Rectal smooth muscle tissue (tissue), 1 donor: Measurements from ENCODE around the gene CCDC188.

Experiments
- H3K27ac ChIP-seq: one replicate; pipeline ENCODE4 v1.7.0; 2013; ENCODE audit warnings: low read depth, low read length, inconsistent platforms
- H3K27me3 ChIP-seq: one replicate; pipeline ENCODE4 v1.7.0; 2013; ENCODE audit warnings: low read length; ENCODE audit not compliant: control insufficient read depth, insufficient read depth
- H3K36me3 ChIP-seq: one replicate; pipeline ENCODE4 v1.7.0; 2013; ENCODE audit warnings: low read length; ENCODE audit not compliant: control insufficient read depth, insufficient read depth
- H3K4me1 ChIP-seq: one replicate; pipeline ENCODE4 v1.7.0; 2013; ENCODE audit warnings: low read length; ENCODE audit not compliant: control insufficient read depth, insufficient read depth
- H3K4me3 ChIP-seq: one replicate; pipeline ENCODE4 v1.7.0; 2013; ENCODE audit warnings: low read length
- H3K9ac ChIP-seq: one replicate; pipeline ENCODE4 v1.7.0; 2013; ENCODE audit warnings: low read length

Gene CCDC188

GRCh38 chr22:20191803-20192202 is 40.9 kb upstream of the CCDC188 start:
- Histone ChIP-seq H3K9ac (no peak overlapping the region), H3K4me3 (no peak overlapping the region), H3K36me3 (no peaks in the 10 kb centered on the region), H3K27me3 (no peaks in the 10 kb centered on the region), H3K4me1 (no peaks in the 10 kb centered on the region), H3K27ac (no peak overlapping the region)

GRCh38 chr22:20191000-20191515 is 40.2 kb upstream of the CCDC188 start:
- Histone ChIP-seq H3K4me3 (no peak overlapping the region), H3K36me3 (no peaks in the 10 kb centered on the region), H3K9ac (no peak overlapping the region), H3K4me1 (no peaks in the 10 kb centered on the region), H3K27me3 (no peaks in the 10 kb centered on the region), H3K27ac (no peak overlapping the region)

GRCh38 chr22:20188567-20188877 is 37.7 kb upstream of the CCDC188 start:
- Histone ChIP-seq H3K4me1 (no peaks in the 10 kb centered on the region), H3K27ac (no peak overlapping the region), H3K27me3 (no peaks in the 10 kb centered on the region), H3K9ac (no peak overlapping the region), H3K4me3 (no peak overlapping the region), H3K36me3 (no peaks in the 10 kb centered on the region)

- no peak overlapping the region for H3K9ac ChIP-seq
- no peaks in the 10 kb centered on the region for H3K27me3 ChIP-seq
- H3K4me3 ChIP-seq: no peak overlapping the region
- no peaks in the 10 kb centered on the region for H3K4me1 ChIP-seq
- H3K36me3 ChIP-seq: no peaks in the 10 kb centered on the region
- H3K27ac ChIP-seq: no peak overlapping the region
Observed at GRCh38 chr22:20187777-20188566, 37.1 kb upstream of the CCDC188 start.

- Histone ChIP-seq H3K4me1 (no peaks in the 10 kb centered on the region), H3K27ac (no peak overlapping the region), H3K4me3 (no peak overlapping the region), H3K9ac (no peak overlapping the region), H3K36me3 (no peaks in the 10 kb centered on the region), H3K27me3 (no peaks in the 10 kb centered on the region)
Observed at GRCh38 chr22:20186871-20187546, 36.2 kb upstream of the CCDC188 start.

- Histone ChIP-seq H3K27me3 (no peaks in the 10 kb centered on the region), H3K4me1 (no peaks in the 10 kb centered on the region), H3K4me3 (no peak overlapping the region), H3K9ac (no peak overlapping the region), H3K27ac (no peak overlapping the region), H3K36me3 (no peaks in the 10 kb centered on the region)
Observed at GRCh38 chr22:20186183-20186870, 35.5 kb upstream of the CCDC188 start.

- H3K27ac ChIP-seq: no peak overlapping the region
- H3K4me1 ChIP-seq: no peaks in the 10 kb centered on the region
- no peak overlapping the region for H3K9ac ChIP-seq
- no peak overlapping the region for H3K4me3 ChIP-seq
- H3K27me3 ChIP-seq: no peaks in the 10 kb centered on the region
- no peaks in the 10 kb centered on the region for H3K36me3 ChIP-seq
Observed at GRCh38 chr22:20185750-20186149, 34.9 kb upstream of the CCDC188 start.

GRCh38 chr22:20184501-20185165 is 33.8 kb upstream of the CCDC188 start:
- H3K9ac ChIP-seq: no peak overlapping the region
- no peaks in the 10 kb centered on the region for H3K36me3 ChIP-seq
- no peak overlapping the region for H3K4me3 ChIP-seq
- no peaks in the 10 kb centered on the region for H3K4me1 ChIP-seq
- no peaks in the 10 kb centered on the region for H3K27me3 ChIP-seq
- no peak overlapping the region for H3K27ac ChIP-seq

GRCh38 chr22:20183823-20184222 is 33.0 kb upstream of the CCDC188 start:
- no peaks in the 10 kb centered on the region for H3K27me3 ChIP-seq
- no peak overlapping the region for H3K4me3 ChIP-seq
- H3K36me3 ChIP-seq: no peaks in the 10 kb centered on the region
- no peak overlapping the region for H3K9ac ChIP-seq
- H3K27ac ChIP-seq: no peak overlapping the region
- H3K4me1 ChIP-seq: no peaks in the 10 kb centered on the region

- no peaks in the 10 kb centered on the region for H3K27me3 ChIP-seq
- H3K27ac ChIP-seq: no peak overlapping the region
- no peaks in the 10 kb centered on the region for H3K4me1 ChIP-seq
- peak overlapping the region; percentile 5 for H3K9ac ChIP-seq
- H3K36me3 ChIP-seq: no peaks in the 10 kb centered on the region
- no peak overlapping the region for H3K4me3 ChIP-seq
Observed at GRCh38 chr22:20183101-20183500, 32.2 kb upstream of the CCDC188 start.

- H3K27me3 ChIP-seq: no peaks in the 10 kb centered on the region
- H3K36me3 ChIP-seq: no peaks in the 10 kb centered on the region
- no peak overlapping the region for H3K27ac ChIP-seq
- H3K9ac ChIP-seq: no peak overlapping the region
- H3K4me1 ChIP-seq: no peaks in the 10 kb centered on the region
- no peak overlapping the region for H3K4me3 ChIP-seq
Observed at GRCh38 chr22:20182365-20182764, 31.5 kb upstream of the CCDC188 start.

GRCh38 chr22:20181884-20182236 is 31.0 kb upstream of the CCDC188 start:
- Histone ChIP-seq H3K27me3 (no peaks in the 10 kb centered on the region), H3K27ac (no peak overlapping the region), H3K4me3 (no peak overlapping the region), H3K36me3 (no peaks in the 10 kb centered on the region), H3K9ac (no peak overlapping the region), H3K4me1 (no peaks in the 10 kb centered on the region)
